Loucy (cell line): ENCODE results near the gene PHYHIPL.

Experiments used
- H2AFZ ChIP-seq: fragments of 200-600 bp; sonication (generic); 2 replicates; pipeline ENCODE4 v1.6.0; 2016; ENCODE audit warnings: antibody characterized with exemption, mild to moderate bottlenecking, low read length, moderate library complexity
- H3F3A ChIP-seq: fragments of 200-600 bp; 2 replicates; pipeline ENCODE4 v1.6.0; 2016; ENCODE audit warnings: antibody characterized with exemption, low read depth, mild to moderate bottlenecking
- H3K27me3 ChIP-seq: fragments of 200-600 bp; sonication (generic); 2 replicates; pipeline ENCODE4 v1.6.1; 2014; ENCODE audit warnings: low read length, mild to moderate bottlenecking; ENCODE audit not compliant: insufficient read depth, poor library complexity, severe bottlenecking
- H3K36me3 ChIP-seq: fragments of 200-600 bp; sonication (generic); 2 replicates; pipeline ENCODE4 v1.6.1; 2016; ENCODE audit warnings: low read length; ENCODE audit not compliant: insufficient read depth
- H3K4me1 ChIP-seq: fragments of 200-600 bp; sonication (generic); 2 replicates; pipeline ENCODE4 v1.5.1; 2014; ENCODE audit warnings: low read length, mild to moderate bottlenecking; ENCODE audit not compliant: insufficient read depth, poor library complexity, severe bottlenecking
- H3K4me2 ChIP-seq: fragments of 200-600 bp; sonication (generic); 2 replicates; pipeline ENCODE4 v1.6.0; 2014; ENCODE audit warnings: antibody characterized with exemption, low read length, low read depth, mild to moderate bottlenecking; ENCODE audit not compliant: poor library complexity, severe bottlenecking
- H3K4me3 ChIP-seq: fragments of 200-600 bp; sonication (generic); 2 replicates; pipeline ENCODE4 v1.5.1; 2014; ENCODE audit warnings: low read length, mild to moderate bottlenecking, mixed read lengths; ENCODE audit not compliant: poor library complexity, severe bottlenecking
- H3K79me2 ChIP-seq: fragments of 200-600 bp; sonication (generic); 2 replicates; pipeline ENCODE4 v1.6.1; 2014; ENCODE audit warnings: low read length; ENCODE audit not compliant: insufficient read depth
- H3K9ac ChIP-seq: fragments of 200-600 bp; sonication (generic); 2 replicates; pipeline ENCODE4 v1.6.0; 2014; ENCODE audit warnings: mild to moderate bottlenecking, low read depth, low read length, moderate library complexity; ENCODE audit not compliant: poor library complexity, severe bottlenecking
- H3K9me2 ChIP-seq: fragments of 200-600 bp; sonication (generic); replicated peaks from 2 replicates; pipeline ENCODE4 v1.6.1; 2016; ENCODE audit warnings: low read depth, low read length, mixed read lengths
- H3K9me3 ChIP-seq: fragments of 200-600 bp; sonication (generic); 2 replicates; pipeline ENCODE4 v1.6.1; 2014; ENCODE audit warnings: mild to moderate bottlenecking, antibody characterized with exemption, low read length, low read depth; ENCODE audit not compliant: insufficient read depth
- H4K20me1 ChIP-seq: fragments of 200-600 bp; sonication (generic); 2 replicates; pipeline ENCODE4 v1.6.0; 2014; ENCODE audit warnings: antibody characterized with exemption, low read length, mild to moderate bottlenecking; ENCODE audit not compliant: insufficient read depth, poor library complexity, severe bottlenecking
- CTCF ChIP-seq: fragments of 200-600 bp; sonication (generic); conservative IDR thresholded peaks from 2 replicates; pipeline ENCODE4 v1.5.1; 2014; ENCODE audit warnings: mild to moderate bottlenecking, antibody characterized with exemption, low read length
- EZH2phosphoT487 ChIP-seq: fragments of 200-600 bp; IDR thresholded peaks from 2 replicates; pipeline ENCODE4 v1.6.1; 2018; ENCODE audit warnings: antibody characterized with exemption, mild to moderate bottlenecking, moderate library complexity, borderline replicate concordance

PHYHIPL gene

GRCh38 chr10:59135275-59135674 is 41.2 kb upstream of the PHYHIPL start:
- Histone ChIP-seq H3K79me2 (no peaks in the 10 kb centered on the region), H3K4me1 (no peaks in the 10 kb centered on the region), H2AFZ (no peak overlapping the region), H3F3A (no peaks in the 10 kb centered on the region), H4K20me1 (no peaks in the 10 kb centered on the region), H3K9ac (no peak overlapping the region), H3K27me3 (no peaks in the 10 kb centered on the region), H3K9me2 (no peaks in the 10 kb centered on the region), H3K4me2 (no peak overlapping the region), H3K9me3 (no peaks in the 10 kb centered on the region), H3K4me3 (no peak overlapping the region), H3K36me3 (no peaks in the 10 kb centered on the region)
- TF ChIP-seq EZH2phosphoT487 = no peak
- TF ChIP-seq CTCF = no peak

- H3K9me3 ChIP-seq = no peaks in the 10 kb centered on the region
- H3K4me1 ChIP-seq = no peaks in the 10 kb centered on the region
- H3K4me2 ChIP-seq = no peak overlapping the region
- H4K20me1 ChIP-seq = no peaks in the 10 kb centered on the region
- no peak overlapping the region for H3K4me3 ChIP-seq
- H2AFZ ChIP-seq = no peak overlapping the region
- no peaks in the 10 kb centered on the region for H3K36me3 ChIP-seq
- H3K79me2 ChIP-seq = no peaks in the 10 kb centered on the region
- H3K9me2 ChIP-seq = no peaks in the 10 kb centered on the region
- TF ChIP-seq CTCF (no peak), EZH2phosphoT487 (no peak)
- H3F3A ChIP-seq = no peaks in the 10 kb centered on the region
- no peak overlapping the region for H3K9ac ChIP-seq
- H3K27me3 ChIP-seq = no peaks in the 10 kb centered on the region
Measured at GRCh38 chr10:59138052-59138451, 38.4 kb upstream of the PHYHIPL start.

- H3K79me2 ChIP-seq = no peaks in the 10 kb centered on the region
- H3K9ac ChIP-seq = no peak overlapping the region
- H3K4me3 ChIP-seq = no peak overlapping the region
- H3K9me3 ChIP-seq = no peaks in the 10 kb centered on the region
- H3K36me3 ChIP-seq = no peaks in the 10 kb centered on the region
- H4K20me1 ChIP-seq = no peaks in the 10 kb centered on the region
- H3K27me3 ChIP-seq = no peaks in the 10 kb centered on the region
- H3K9me2 ChIP-seq = no peaks in the 10 kb centered on the region
- no peak for TF ChIP-seq EZH2phosphoT487
- TF ChIP-seq CTCF = no peak
- H2AFZ ChIP-seq = no peak overlapping the region
- no peak overlapping the region for H3K4me2 ChIP-seq
- H3K4me1 ChIP-seq = no peaks in the 10 kb centered on the region
- H3F3A ChIP-seq = no peaks in the 10 kb centered on the region
Measured at GRCh38 chr10:59143544-59143943, 32.9 kb upstream of the PHYHIPL start.
